Measurements from ENCODE around the gene POLN. TPM values are rescaled to one million over a fixed set of nuclear protein-coding genes. Genes with fewer than 3 reads are reported as not detected.

Gene POLN
- total RNA-seq, 1 experiment from 2014 or later: 3.5 TPM

GRCh38 chr4:2254665-2255500 is 13.0 kb upstream of the POLN start:
- ATAC-seq: no peak
- ChIA-PET CTCF (no interaction called here), POLR2A (no interaction called here)
- H3K36me3 Mint-ChIP-seq: no peaks in the 10 kb centered on the region
- H3K4me3 Mint-ChIP-seq: no peak overlapping the region
- H3K27me3 Mint-ChIP-seq (ENCODE audit: low read depth): no peaks in the 10 kb centered on the region
- peak overlapping the region; percentile 89 for H3K27ac Mint-ChIP-seq
- H3K4me1 Mint-ChIP-seq: peaks cover 13% of the 10 kb centered on the region; the same call in 1 of the 2 replicates
- H3K9me3 Mint-ChIP-seq: no peaks in the 10 kb centered on the region
- TF ChIP-seq IRF2 (CRISPR knock-in tag; IDR thresholded peaks at IDR 0.05; ENCODE audit: borderline replicate concordance, low read depth) (no peak), IRF1 (CRISPR knock-in tag; IDR thresholded peaks at IDR 0.05) (no peak), GTF2I (CRISPR knock-in tag; conservative IDR thresholded peaks at IDR 0.05) (no peak), ZNF317 (CRISPR knock-in tag; IDR thresholded peaks at IDR 0.05; ENCODE audit: borderline replicate concordance, low read depth) (no peak), MLX (CRISPR knock-in tag; IDR thresholded peaks at IDR 0.05) (no peak), ZNF671 (CRISPR knock-in tag; IDR thresholded peaks at IDR 0.05) (no peak), FOXJ3 (CRISPR knock-in tag; IDR thresholded peaks at IDR 0.05; ENCODE audit: borderline replicate concordance) (no peak)
- DNase-seq (ENCODE audit: low spot score): peak; percentile 8

- DNase-seq (ENCODE audit: low spot score) (peak; percentile 7), ATAC-seq (no peak)
- POLR2A ChIA-PET: no interaction called here
- TF ChIP-seq JAZF1 (CRISPR knock-in tag; IDR thresholded peaks at IDR 0.05): no peak
- no peak for TF ChIP-seq IRF2 (CRISPR knock-in tag; IDR thresholded peaks at IDR 0.05; ENCODE audit: borderline replicate concordance, low read depth)
- TF ChIP-seq CREB1 (CRISPR knock-in tag; IDR thresholded peaks at IDR 0.05): no peak
- TF ChIP-seq ZNF425 (CRISPR knock-in tag; conservative IDR thresholded peaks at IDR 0.05): no peak
- TF ChIP-seq ZNF219 (CRISPR knock-in tag; IDR thresholded peaks at IDR 0.05; ENCODE audit: borderline replicate concordance): no peak
- TF ChIP-seq TP53 (CRISPR knock-in tag; IDR thresholded peaks at IDR 0.05): no peak
- no peak for TF ChIP-seq ZNF281 (CRISPR knock-in tag; IDR thresholded peaks at IDR 0.05)
- no peak for TF ChIP-seq HMGA2 (CRISPR knock-in tag; IDR thresholded peaks at IDR 0.05)
- no peak for TF ChIP-seq ZNF416 (CRISPR knock-in tag; IDR thresholded peaks at IDR 0.05)
- no peak for TF ChIP-seq PRDM15 (CRISPR knock-in tag; IDR thresholded peaks at IDR 0.05)
- no peak for TF ChIP-seq FOXP1 (CRISPR knock-in tag; IDR thresholded peaks at IDR 0.05; ENCODE audit: borderline replicate concordance)
- no peak for TF ChIP-seq CBFB (CRISPR knock-in tag; IDR thresholded peaks at IDR 0.05; ENCODE audit: low read depth)
- Mint-ChIP-seq H3K9me3 (no peaks in the 10 kb centered on the region), H3K36me3 (no peaks in the 10 kb centered on the region), H3K27ac (peak overlapping the region; percentile 66), H3K4me3 (no peak overlapping the region), H3K4me1 (peaks cover 13% of the 10 kb centered on the region; the same call in 1 of the 2 replicates), H3K27me3 (ENCODE audit: low read depth) (no peaks in the 10 kb centered on the region)
- CTCF ChIA-PET: interaction anchor here (1.2 kb wide), 1 partner anchor 33 kb away, joined by 4 read pairs; no protein-coding TSS in a partner anchor
Observed at GRCh38 chr4:2253160-2254084, 11.5 kb upstream of the POLN start.

Measured in WTC11 (cell line).